ENCODE results near the gene SLC26A2.
"Not testable (repeated sequence)": the region's sequence is repeated elsewhere in the genome, so short reads cannot be mapped to it uniquely, and the experiment has no call there.

SLC26A2 gene

DNA sequence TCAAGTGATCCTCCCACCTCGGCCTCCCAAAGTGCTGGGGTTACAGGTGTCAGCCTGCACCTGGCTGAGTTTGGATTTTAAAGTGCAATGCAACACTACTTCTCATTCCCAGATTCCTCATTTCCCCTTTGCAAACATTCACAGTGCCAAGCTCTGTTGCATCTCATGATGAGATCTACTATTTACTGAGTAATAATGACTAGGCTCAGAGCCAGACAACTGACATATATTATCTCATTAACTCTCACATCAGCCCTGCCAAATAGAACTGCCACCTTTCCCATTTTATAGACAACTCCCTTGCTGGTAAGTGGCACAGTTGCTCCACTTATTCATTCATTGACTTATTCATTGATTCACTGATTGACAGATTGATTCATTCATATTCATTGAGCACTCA lies 22.9 kb upstream of the SLC26A2 start:
- DNase-seq: peak; percentile 81

DNA sequence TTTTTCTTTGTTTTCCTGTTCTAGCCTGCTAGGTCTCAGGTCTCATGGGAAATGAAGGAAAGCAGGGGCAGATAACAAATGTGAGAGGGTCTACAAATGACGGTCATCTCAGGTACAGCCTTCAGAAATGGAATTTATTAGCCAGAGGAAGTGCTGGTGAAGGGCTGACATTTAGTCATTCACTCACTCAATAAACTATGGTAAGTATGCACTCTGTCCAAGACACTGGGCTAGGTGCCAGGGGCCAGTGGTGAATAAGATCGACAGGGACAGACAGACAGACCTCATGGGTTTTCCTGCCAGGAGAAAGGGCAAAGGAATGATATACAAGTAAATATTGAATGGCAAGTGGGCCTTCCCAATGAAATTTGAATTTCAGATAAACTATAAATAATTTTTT lies 22.3 kb upstream of the SLC26A2 start:
- DNase-seq: peak; percentile 72

GRCh38 chr5:149938791-149939358 lies 21.7 kb upstream of the SLC26A2 start:
- DNase-seq: peak; percentile 43

- peak; percentile 52 for DNase-seq
Observed at GRCh38 chr5:149939546-149939945, 21.0 kb upstream of the SLC26A2 start.

GRCh38 chr5:149940077-149940574 lies 20.4 kb upstream of the SLC26A2 start:
- DNase-seq: peak; percentile 95

DNA sequence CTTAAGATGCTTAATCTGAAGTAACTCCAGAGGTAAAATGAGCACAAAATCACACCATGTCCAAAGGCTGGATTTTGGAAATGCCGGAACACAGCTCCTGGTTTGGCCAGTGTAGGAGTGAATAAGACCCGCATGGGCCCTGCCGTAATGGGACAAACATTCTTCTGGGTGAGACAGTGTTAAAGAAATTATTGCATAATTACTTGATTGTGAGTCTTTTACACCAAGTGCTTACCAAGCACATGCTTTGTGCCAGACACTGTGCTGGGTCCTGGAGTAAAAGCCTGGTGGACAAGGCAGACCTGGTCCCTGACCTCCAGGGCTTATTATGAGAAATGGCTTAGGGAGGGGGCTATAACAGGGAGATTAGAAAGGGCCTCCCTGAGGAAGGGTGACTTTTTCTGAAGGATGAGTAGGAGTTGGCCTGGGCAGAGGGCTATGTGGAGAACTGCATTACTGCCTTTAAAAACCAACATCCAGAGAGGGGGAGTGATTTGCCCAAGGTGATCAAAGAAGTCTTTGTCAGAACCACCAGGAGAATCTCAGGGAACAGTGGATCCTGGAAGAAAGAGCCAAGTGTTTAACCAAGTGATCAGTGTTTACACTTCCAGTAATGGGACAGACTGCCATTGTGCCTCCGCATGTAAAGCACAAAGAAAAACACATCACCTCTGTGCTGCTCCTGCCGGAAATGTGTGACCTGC lies 19.5 kb upstream of the SLC26A2 start:
- DNase-seq: no peak

DNA sequence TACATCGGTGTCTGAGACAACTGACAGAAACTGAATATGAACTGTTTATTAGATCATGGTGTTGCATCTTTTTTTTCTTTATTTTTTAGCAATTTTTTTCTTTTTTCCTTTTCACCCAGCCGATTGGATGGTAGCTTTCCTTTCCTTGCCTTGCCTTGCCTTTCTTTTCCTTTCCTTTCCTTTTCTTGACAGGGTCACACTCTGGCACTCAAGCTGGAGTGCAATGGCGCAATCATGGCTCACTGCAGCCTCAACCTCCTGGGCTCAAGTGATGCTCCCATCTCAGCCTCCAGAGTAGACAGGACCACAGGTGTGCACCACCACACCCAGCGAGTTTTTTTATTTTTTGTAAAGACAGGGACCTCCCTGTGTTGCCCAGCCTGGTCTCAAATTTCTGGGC lies 18.8 kb upstream of the SLC26A2 start:
- no peak for DNase-seq

GRCh38 chr5:149942199-149942598 lies 18.4 kb upstream of the SLC26A2 start:
- no peak for DNase-seq

- not testable (repeated sequence) for DNase-seq
Observed at GRCh38 chr5:149942741-149943169, 17.8 kb upstream of the SLC26A2 start.

DNA sequence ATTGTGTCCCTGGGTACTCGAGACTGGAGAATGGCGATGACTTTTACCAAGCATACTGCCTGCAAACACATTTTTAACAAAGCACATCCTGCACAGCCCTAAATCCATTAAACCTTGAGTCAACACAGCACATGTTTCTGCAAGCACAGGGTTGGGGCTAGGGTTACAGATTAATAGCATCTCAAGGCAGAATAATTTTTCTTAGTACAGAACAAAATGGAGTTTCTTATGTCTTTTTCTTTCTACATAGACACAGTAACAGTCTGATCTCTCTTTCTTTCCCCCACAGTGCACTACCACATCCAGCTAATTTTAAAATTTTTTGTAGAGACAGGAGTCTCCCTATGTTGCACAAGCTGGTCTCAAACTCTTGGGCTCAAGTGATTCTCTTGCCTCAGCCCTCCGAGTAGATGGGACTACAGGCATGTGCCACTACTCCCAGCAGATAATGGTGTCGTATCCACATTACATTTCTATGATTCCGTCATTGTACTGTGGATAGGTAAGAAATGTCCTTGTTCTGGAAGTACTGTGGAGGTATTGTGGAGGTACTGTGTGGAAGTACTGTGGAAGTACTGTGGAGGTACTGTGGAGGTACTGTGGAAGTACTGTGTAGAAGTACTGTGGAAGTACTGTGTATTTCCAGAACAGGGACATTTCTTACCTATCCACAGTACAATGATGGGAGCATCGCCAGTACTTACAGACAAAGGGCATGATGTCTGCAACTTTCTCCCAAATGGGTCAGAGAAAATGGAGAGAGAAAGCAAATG lies 17.2 kb upstream of the SLC26A2 start:
- DNase-seq: not testable (repeated sequence)

DNA sequence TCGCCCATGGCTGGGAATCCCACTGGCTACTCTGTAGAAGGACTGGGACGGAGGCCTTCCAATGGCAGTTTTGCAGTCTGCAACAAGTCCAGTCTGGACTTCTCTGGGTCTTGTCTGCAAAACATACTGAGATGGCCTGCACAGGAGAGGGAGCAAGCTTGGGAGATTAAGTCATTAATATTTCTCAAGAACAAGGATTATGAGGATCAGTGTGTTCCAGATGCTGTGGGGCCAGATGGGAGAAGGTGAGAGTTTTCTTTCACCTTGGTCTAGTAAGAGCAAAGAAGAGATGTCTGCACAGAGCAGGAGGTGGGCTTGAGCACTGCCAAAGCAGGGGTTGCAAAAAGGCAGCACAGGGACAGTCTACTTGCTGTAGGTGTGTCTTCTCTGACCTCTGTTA lies 15.9 kb upstream of the SLC26A2 start, which contains the start of gene PDE6A:
Gene PDE6A, minus strand, starts transcription at position 128 of the 400 bp plus-strand sequence. Its CDS starts 120 bp downstream, at position 8.
- DNase-seq: no peak

DNA sequence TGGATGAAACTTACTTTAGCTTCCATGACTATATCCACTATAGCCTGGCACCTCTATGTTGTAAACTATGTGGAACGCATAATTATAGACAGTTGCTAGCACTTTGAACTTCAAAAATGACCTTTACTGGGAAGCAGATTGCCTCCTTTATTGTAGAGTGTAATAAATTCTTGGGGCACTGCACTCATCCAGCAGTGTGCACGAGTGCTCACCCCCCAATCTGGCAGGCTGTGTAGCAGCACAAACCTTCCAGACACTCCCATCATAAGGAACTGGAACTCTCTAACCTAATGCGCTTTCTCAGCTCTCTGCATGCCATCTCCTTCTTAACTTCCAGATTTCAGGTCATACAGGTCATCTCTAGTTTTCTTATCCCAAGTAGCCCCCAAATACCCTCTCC lies 14.4 kb upstream of the SLC26A2 start:
- no peak for DNase-seq

GRCh38 chr5:149948993-149949392 lies 11.6 kb upstream of the SLC26A2 start:
- no peak for DNase-seq

DNA sequence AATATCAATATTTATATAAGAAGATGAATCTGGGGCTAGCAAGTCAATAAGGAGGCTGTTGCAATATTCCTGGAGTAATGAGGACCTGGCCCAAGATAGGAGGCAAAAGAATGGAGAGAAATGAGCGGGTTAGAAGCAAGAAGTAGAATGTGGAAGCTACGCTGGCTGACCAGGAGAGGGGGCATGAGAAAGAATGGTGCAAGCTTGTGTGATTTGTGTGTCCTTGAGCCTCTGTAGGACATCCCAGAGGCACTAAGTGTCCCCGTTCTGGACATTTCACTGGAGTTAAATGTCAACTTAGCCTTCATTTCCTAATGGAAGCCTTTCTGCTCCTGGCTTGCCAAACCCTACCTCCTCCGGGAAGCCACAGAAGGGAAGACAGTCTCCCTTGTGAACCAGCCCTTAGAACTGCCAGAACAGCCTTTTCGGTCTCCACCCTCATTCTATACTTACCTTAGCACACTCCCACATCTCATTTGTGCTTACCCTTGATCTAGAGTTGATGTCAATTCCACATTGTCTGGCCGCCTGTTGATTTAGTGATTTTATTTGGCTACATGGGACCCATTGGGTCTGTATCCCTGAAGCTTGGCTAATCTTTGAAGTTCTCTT lies 9.3 kb upstream of the SLC26A2 start:
- no peak for DNase-seq

- DNase-seq: peak; percentile 64
Observed at GRCh38 chr5:149953436-149954121, 7.0 kb upstream of the SLC26A2 start.

DNA sequence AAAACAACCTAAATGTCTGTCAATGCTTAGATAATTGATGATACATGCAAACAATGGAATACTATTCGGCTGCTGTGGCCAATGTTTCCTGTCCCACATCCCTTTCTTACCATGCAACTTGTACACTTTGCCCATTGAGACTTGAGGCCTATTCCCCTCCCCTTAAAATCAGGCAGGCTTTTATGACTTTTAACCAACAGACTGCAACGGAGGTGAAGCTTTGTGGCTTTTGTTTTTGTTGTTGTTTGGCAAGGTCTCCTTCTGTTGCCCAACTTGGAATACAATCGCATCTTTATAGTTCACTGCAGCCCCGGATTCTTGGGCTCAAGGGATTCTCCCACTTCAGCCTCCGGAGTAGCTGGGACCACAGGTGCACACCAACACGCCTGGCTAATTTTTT lies 5.8 kb upstream of the SLC26A2 start:
- DNase-seq: no peak

- no peak for DNase-seq
Observed at GRCh38 chr5:149956685-149957084, 3.9 kb upstream of the SLC26A2 start.

- DNase-seq: no peak
Observed at GRCh38 chr5:149957855-149958254, 2.7 kb upstream of the SLC26A2 start.

- DNase-seq: peak; percentile 92
Observed at GRCh38 chr5:149959406-149960236, 937 bp upstream of the SLC26A2 start.

GRCh38 chr5:149961186-149961685 lies 678 bp downstream of the SLC26A2 start:
- no peak for DNase-seq

DNA sequence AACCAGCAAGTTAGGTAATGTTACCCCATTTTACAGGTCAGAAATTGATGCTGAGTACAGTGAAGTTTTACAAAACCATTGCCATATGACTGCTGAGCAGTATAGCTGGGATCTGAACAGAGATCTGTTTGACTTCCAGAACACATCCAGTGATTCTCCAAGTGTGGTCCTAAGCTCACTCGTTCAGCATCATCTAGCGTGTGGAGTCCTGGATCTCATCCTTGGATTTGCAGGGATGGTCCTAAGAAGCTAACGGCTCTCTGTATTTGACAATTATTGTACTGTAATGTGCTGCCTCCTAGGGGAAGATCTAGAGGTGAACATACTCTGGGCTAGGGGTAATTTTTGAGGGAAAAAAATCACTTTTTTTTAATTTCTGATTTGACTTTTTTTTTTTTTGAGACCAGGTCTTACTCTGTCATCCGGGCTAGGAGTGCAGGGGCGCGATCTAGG lies 1.4 kb downstream of the SLC26A2 start:
- DNase-seq: peak; percentile 82

All from hematopoietic multipotent progenitor cell treated with erythropoietin and hydrocortisone succinate and interleukin-3 and kit ligand, for 6 days (in vitro differentiated cells).